K562 (cell line): Measurements from ENCODE around the gene PRDX2. TPM values are rescaled to one million over a fixed set of nuclear protein-coding genes. Genes with fewer than 3 reads are reported as not detected.

Experiments
- FOXA1 ChIP-seq: fragments of 450-650 bp; IDR thresholded peaks from 2 replicates; pipeline ENCODE4 v1.6.1; 2016; ENCODE audit warnings: mild to moderate bottlenecking, borderline replicate concordance
- GTF2F1 ChIP-seq: IDR thresholded peaks from 2 replicates; pipeline ENCODE4 v1.6.1; 2011; ENCODE audit warnings: low read depth, low read length, improper control_type of control experiment
- MIER1 ChIP-seq: fragments of 450-650 bp; IDR thresholded peaks from 2 replicates; pipeline ENCODE4 v1.6.1; 2016; ENCODE audit warnings: antibody characterized with exemption, mild to moderate bottlenecking, low read depth
- NCOR1 ChIP-seq: fragments of 450-650 bp; IDR thresholded peaks from 2 replicates; pipeline ENCODE4 v1.6.1; 2016; ENCODE audit warnings: mild to moderate bottlenecking, moderate library complexity
- NEUROD1 ChIP-seq: fragments of 150-350 bp; IDR thresholded peaks from 2 replicates; pipeline ENCODE4 v1.6.1; 2014; ENCODE audit warnings: borderline replicate concordance, low read length, low read depth; ENCODE audit not compliant: partially characterized antibody
- PTBP1 ChIP-seq: fragments of 200-400 bp; formaldehyde crosslinking; IDR thresholded peaks from 2 replicates; pipeline ENCODE4 v1.6.1; 2017; ENCODE audit warnings: low read depth, low read length
- ZNF253 ChIP-seq: fragments of 250-450 bp; sonication (Bioruptor Pico); conservative IDR thresholded peaks from 2 replicates; pipeline ENCODE4 v1.6.1; 2021; ENCODE audit warnings: mild to moderate bottlenecking
- polyA plus RNA-seq, 8 experiments: library from polyadenylated mRNA; depleted of rRNA in 4 of 8; stranded (reverse) in 5 of 8; unstranded in 3 of 8; fragments of >200 nt; fragmentation: Nextera tagmentation in 2 of 8; fragmentation: Illumina TruSeq in 1 of 8; extraction: Ambion mirVana in 2 of 8; extraction: Trizol in 1 of 8; gene quantifications; 2 replicates each; pipeline versions ENCODE4 v1.2.1 to v1.2.3, GENCODE V29; 2011 to 2014; ENCODE audit warnings: inconsistent platforms in 1 of 8, missing spikeins in 1 of 8
- total RNA-seq, 7 experiments: library from RNA; depleted of rRNA in 6 of 7; stranded (reverse); fragments of >200 nt in 6 of 7; fragmentation: Illumina TruSeq in 2 of 7; extraction: Trizol in 2 of 7; gene quantifications; 2 replicates each; pipeline versions ENCODE4 v1.2.1 to v1.2.3, GENCODE V29; 2011 to 2021; ENCODE audit warnings: low replicate concordance in 1 of 7
- TF ChIP-seq, protein P1 (sequence below), 2 experiments: fragments of 450-650 bp; IDR thresholded peaks; 2 replicates each; pipeline ENCODE4 v1.6.1; 2018; ENCODE audit warnings: mild to moderate bottlenecking in 2 of 2, low read depth in 1 of 2; ENCODE audit not compliant: partially characterized antibody in 2 of 2
- TF ChIP-seq, protein P2 (sequence below), 2 experiments: fragments of 450-650 bp in 1 of 2; IDR thresholded peaks; 2 replicates each; pipeline ENCODE4 v1.6.1; 2011 to 2017; ENCODE audit warnings: low read depth in 2 of 2, antibody characterized with exemption in 1 of 2, borderline replicate concordance in 1 of 2, low read length in 1 of 2, mild to moderate bottlenecking in 1 of 2, mixed read lengths in 1 of 2; ENCODE audit not compliant: control insufficient read depth in 1 of 2
- TF ChIP-seq, protein P3 (sequence below): sonication (generic); formaldehyde crosslinking; IDR thresholded peaks from 2 replicates; pipeline ENCODE4 v1.8.0; 2022; ENCODE audit warnings: mild to moderate bottlenecking, missing genetic modification reagents
- TF ChIP-seq, protein P4 (sequence below): sonication (generic); formaldehyde crosslinking; IDR thresholded peaks from 2 replicates; pipeline ENCODE4 v1.8.1; 2023; ENCODE audit warnings: missing genetic modification reagents, mild to moderate bottlenecking, borderline replicate concordance

Gene PRDX2
- total and polyA plus RNA-seq, 9 of the 15 experiments (the other 6 are each of a cell fraction or from before 2014, with no cell fraction given), result 206 to 1,183 (median 415) TPM

DNA sequence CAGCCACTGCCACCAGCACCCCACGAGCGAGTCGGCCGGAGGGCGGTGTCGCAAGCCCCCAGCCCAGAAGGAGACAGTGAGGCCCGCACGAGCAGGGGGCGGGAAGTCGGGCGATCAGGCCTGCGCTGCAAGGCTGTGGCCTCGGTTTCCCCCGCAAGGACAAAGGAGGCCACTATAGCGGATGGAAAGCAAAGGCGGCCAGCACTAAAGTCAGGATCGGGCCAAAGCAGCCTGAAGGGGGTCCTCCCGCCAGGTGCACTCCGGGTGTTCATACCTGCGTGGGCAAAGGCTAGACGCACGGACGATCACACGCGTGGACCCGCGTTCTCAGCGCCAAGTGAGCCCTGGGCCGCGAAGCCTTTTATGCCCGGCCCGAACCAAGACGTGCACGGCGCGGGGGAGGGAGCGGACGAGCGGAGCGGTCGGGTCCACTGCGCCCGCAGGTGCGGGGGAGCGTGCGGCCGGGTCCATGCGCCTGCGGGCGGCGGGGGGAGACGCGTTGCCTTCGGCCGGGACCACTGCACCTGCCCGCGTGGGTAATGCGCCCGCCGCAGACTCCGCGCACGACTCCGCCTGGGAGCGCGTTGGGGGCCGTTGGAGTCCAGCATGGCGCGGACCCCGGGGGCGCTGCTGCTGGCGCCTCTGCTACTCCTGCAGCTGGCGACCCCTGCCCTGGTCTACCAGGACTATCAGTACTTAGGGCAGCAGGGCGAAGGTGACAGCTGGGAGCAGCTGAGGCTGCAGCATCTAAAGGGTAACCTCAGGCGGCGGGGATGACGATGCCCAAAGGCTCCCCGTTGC lies at the start of gene PRDX2, which contains the start of gene THSD8 (continued):
- TF ChIP-seq, protein P1, sequence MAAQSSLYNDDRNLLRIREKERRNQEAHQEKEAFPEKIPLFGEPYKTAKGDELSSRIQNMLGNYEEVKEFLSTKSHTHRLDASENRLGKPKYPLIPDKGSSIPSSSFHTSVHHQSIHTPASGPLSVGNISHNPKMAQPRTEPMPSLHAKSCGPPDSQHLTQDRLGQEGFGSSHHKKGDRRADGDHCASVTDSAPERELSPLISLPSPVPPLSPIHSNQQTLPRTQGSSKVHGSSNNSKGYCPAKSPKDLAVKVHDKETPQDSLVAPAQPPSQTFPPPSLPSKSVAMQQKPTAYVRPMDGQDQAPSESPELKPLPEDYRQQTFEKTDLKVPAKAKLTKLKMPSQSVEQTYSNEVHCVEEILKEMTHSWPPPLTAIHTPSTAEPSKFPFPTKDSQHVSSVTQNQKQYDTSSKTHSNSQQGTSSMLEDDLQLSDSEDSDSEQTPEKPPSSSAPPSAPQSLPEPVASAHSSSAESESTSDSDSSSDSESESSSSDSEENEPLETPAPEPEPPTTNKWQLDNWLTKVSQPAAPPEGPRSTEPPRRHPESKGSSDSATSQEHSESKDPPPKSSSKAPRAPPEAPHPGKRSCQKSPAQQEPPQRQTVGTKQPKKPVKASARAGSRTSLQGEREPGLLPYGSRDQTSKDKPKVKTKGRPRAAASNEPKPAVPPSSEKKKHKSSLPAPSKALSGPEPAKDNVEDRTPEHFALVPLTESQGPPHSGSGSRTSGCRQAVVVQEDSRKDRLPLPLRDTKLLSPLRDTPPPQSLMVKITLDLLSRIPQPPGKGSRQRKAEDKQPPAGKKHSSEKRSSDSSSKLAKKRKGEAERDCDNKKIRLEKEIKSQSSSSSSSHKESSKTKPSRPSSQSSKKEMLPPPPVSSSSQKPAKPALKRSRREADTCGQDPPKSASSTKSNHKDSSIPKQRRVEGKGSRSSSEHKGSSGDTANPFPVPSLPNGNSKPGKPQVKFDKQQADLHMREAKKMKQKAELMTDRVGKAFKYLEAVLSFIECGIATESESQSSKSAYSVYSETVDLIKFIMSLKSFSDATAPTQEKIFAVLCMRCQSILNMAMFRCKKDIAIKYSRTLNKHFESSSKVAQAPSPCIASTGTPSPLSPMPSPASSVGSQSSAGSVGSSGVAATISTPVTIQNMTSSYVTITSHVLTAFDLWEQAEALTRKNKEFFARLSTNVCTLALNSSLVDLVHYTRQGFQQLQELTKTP (IDR thresholded peaks at IDR 0.05; ENCODE audit: low read depth in 1 of 2, partially characterized antibody in 2 of 2), result peak in 1 of 2 experiments; percentile 44
- TF ChIP-seq, protein P2, sequence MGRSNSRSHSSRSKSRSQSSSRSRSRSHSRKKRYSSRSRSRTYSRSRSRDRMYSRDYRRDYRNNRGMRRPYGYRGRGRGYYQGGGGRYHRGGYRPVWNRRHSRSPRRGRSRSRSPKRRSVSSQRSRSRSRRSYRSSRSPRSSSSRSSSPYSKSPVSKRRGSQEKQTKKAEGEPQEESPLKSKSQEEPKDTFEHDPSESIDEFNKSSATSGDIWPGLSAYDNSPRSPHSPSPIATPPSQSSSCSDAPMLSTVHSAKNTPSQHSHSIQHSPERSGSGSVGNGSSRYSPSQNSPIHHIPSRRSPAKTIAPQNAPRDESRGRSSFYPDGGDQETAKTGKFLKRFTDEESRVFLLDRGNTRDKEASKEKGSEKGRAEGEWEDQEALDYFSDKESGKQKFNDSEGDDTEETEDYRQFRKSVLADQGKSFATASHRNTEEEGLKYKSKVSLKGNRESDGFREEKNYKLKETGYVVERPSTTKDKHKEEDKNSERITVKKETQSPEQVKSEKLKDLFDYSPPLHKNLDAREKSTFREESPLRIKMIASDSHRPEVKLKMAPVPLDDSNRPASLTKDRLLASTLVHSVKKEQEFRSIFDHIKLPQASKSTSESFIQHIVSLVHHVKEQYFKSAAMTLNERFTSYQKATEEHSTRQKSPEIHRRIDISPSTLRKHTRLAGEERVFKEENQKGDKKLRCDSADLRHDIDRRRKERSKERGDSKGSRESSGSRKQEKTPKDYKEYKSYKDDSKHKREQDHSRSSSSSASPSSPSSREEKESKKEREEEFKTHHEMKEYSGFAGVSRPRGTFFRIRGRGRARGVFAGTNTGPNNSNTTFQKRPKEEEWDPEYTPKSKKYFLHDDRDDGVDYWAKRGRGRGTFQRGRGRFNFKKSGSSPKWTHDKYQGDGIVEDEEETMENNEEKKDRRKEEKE (IDR thresholded peaks at IDR 0.05; ENCODE audit: borderline replicate concordance in 1 of 2, control insufficient read depth in 1 of 2, low read depth in 2 of 2, low read length in 1 of 2), result peak; percentile 50 to 89; a peak in 2 of 4 replicates
- TF ChIP-seq, protein P3, sequence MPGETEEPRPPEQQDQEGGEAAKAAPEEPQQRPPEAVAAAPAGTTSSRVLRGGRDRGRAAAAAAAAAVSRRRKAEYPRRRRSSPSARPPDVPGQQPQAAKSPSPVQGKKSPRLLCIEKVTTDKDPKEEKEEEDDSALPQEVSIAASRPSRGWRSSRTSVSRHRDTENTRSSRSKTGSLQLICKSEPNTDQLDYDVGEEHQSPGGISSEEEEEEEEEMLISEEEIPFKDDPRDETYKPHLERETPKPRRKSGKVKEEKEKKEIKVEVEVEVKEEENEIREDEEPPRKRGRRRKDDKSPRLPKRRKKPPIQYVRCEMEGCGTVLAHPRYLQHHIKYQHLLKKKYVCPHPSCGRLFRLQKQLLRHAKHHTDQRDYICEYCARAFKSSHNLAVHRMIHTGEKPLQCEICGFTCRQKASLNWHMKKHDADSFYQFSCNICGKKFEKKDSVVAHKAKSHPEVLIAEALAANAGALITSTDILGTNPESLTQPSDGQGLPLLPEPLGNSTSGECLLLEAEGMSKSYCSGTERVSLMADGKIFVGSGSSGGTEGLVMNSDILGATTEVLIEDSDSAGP, result no peak
- TF ChIP-seq ZNF253 (CRISPR knock-in tag) (no peak), GTF2F1 (peak; percentile 82; the same call in 1 of the 2 replicates), NEUROD1 (peak; percentile 69), MIER1 (peak; percentile 40; the same call in 1 of the 2 replicates), FOXA1 (no peak), PTBP1 (no peak), NCOR1 (no peak)
- TF ChIP-seq, protein P4, sequence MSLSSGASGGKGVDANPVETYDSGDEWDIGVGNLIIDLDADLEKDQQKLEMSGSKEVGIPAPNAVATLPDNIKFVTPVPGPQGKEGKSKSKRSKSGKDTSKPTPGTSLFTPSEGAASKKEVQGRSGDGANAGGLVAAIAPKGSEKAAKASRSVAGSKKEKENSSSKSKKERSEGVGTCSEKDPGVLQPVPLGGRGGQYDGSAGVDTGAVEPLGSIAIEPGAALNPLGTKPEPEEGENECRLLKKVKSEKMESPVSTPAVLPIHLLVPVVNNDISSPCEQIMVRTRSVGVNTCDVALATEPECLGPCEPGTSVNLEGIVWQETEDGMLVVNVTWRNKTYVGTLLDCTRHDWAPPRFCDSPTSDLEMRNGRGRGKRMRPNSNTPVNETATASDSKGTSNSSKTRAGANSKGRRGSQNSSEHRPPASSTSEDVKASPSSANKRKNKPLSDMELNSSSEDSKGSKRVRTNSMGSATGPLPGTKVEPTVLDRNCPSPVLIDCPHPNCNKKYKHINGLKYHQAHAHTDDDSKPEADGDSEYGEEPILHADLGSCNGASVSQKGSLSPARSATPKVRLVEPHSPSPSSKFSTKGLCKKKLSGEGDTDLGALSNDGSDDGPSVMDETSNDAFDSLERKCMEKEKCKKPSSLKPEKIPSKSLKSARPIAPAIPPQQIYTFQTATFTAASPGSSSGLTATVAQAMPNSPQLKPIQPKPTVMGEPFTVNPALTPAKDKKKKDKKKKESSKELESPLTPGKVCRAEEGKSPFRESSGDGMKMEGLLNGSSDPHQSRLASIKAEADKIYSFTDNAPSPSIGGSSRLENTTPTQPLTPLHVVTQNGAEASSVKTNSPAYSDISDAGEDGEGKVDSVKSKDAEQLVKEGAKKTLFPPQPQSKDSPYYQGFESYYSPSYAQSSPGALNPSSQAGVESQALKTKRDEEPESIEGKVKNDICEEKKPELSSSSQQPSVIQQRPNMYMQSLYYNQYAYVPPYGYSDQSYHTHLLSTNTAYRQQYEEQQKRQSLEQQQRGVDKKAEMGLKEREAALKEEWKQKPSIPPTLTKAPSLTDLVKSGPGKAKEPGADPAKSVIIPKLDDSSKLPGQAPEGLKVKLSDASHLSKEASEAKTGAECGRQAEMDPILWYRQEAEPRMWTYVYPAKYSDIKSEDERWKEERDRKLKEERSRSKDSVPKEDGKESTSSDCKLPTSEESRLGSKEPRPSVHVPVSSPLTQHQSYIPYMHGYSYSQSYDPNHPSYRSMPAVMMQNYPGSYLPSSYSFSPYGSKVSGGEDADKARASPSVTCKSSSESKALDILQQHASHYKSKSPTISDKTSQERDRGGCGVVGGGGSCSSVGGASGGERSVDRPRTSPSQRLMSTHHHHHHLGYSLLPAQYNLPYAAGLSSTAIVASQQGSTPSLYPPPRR (CRISPR knock-in tag), result peak; percentile 92; the same call in 1 of the 2 replicates
